UCSD-AML1 (cell line): ENCODE results near the gene PUDP.

Source experiments
- DNase-seq: peaks from one replicate; lab custom pipeline; 2025; ENCODE audit not compliant: unreplicated experiment; lab: John Stamatoyannopoulos, UW

Gene PUDP

GRCh38 chrX:7147413-7147977 lies 458 bp downstream of the PUDP start, which contains the start of gene STS:
STS (plus strand) TSS chrX:7147712; CDS start chrX:7253200, 105,488 bp downstream.
- DNase-seq: peak; percentile 76

- DNase-seq: no peak
Measured at GRCh38 chrX:7146703-7147412, 1.1 kb downstream of the PUDP start.

DNA sequence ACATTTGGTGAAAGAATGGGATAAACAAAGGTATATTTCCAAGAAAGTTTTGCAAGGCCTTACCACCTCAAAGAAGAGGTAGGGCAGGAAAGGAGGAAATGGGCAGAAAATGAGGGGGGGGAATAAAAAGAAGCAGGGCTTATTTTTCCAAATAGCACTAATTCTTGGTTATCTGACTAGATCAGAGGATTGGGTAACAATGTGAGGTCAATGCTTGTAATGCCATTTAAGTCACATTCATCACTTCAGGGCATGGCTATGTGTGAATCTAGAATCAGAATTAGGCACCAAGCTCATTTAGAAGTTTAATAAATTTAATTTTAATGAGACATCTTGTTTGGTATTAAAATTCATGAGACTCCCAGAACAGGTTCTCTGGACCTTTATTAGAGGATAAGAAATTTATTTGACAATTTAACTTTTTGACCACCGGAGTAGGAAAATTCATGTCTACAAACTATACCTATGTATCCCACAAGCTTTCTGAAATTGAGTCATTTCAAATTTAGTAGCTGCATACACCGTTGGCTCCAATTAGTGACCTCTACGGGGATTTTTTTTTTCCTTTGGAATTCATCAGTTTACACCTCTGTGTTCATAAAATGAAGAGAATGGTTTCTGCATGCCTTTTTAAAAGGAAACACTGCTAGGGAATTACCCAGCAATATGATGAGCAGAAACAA lies 1.8 kb downstream of the PUDP start:
- DNase-seq: no peak

- DNase-seq: no peak
Measured at GRCh38 chrX:7145454-7145853, 2.5 kb downstream of the PUDP start.

DNA sequence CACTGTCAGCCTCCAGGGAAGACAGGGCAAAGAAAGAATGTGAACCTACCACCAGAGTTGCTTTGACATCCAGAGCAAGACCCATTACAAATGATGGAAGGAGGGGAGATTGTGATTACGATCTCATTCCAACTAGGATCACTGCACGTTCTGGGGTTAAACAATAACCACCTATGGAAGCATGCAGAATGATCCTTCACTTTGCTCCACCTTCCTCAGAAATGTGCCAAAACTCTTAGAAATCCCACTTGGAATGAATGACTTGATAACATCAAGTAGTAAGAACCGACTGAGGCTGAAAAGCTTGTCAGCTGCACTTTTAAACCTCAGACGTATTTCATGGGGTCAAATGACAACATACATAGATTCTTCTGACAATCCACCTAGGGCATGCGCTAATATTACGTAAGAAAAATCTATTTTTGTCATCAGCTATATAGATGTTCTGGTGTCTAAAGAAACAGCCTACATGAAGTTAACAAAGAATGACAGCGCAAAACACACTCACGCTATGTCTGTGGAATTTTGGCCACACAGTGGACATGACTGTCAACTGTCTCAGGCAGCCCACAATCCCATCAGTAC lies 3.9 kb downstream of the PUDP start:
- no peak for DNase-seq

DNA sequence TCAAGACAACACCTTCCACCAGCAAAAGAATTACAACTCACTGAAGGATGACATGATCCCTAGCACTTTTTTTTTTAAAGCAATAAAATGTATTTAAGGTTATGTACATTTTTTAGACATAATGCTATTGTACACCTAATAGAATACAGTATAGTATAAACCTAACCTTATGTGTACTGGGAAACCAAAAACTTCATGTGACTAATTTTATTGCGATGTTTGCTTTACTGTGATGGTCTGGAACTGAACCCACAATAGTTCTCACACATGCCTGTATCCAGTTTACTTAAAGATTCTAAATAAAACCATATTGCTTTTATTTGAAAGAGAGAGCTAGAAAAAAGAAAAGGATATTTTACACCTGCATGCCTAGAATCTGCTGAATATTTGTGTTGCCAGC lies 4.9 kb downstream of the PUDP start:
- no peak for DNase-seq

DNA sequence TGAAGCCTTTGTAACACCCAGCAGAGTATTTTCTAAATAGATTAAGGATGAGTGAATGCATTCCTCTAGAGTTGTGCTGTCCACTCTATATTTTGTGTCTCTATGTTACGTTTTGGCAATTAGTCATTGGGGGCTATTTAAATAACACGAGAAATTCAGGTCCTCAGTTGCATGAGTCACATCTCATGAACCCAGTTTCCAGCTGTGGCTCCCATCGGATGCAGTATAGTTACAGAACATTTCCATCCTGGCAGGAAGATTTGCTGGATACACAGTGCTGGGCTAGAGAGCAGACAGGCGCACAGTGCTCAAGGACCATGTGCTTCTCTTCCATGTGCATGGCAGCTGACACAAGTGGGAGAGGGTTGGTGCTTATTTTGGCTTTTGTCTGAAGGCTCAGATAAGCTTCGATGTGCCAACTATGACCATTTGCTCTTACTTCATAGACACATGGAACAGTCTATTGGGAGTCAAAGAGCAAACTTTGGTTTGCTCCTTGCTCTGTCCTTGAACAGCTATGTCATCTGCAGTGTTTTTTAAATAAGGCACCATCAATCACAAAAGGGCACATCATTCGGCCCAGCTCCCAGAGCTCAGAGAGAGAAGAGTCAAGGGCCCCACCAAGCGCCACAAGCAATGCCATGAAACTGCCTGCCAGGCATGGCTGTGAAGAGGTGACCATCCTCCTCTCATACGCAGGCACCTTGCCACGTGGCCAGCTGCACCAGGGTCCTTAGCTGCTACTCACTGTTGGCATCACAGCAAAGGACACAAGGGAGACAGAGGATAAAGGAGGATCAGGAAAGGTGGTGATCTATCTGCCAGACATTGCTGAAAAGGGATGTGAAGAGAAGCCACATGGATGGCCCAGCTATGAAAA lies 8.5 kb downstream of the PUDP start:
- no peak for DNase-seq

GRCh38 chrX:7134981-7135380 lies 13.0 kb downstream of the PUDP start:
- no peak for DNase-seq

- peak; percentile 22 for DNase-seq
Measured at GRCh38 chrX:7133050-7133440, 14.9 kb downstream of the PUDP start.

GRCh38 chrX:7132335-7133049 lies 15.5 kb downstream of the PUDP start:
- peak; percentile 35 for DNase-seq

DNA sequence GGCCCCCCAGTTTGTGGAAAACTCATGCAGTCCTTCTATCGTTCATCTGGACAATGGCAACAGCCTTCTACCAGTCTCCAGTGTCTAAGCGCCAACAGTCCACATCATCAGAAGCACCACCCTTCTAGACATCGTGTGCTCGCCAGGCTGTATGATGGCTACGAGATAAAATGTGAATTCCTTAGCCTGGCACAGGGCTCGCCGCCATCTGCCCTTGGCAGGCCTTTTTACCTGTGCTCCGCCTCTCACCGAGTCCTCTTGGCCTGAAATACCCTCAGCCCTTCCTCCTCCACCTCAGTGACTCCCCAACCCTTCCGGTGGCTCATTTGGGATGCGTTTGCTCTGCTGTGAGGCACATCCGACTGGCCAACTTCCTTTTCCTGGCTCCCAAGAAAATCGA lies 16.3 kb downstream of the PUDP start:
- DNase-seq: no peak

- no peak for DNase-seq
Measured at GRCh38 chrX:7127056-7127455, 20.9 kb downstream of the PUDP start.

DNA sequence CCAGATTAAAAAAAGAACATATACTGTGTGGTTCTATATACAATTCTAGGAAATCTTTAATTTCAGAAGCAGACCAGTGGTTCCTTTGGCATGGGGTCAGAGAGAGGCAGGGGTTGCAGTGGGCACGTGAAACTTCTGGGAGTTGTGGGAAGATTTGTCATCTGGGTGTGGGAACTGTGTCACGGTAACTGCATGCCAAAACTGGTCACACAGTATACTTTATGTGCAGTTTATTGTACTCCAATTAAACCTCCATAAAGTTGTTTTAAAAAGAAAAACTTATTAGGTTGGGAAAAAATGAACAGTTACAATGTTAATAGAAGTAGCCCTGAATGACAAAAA lies 27.1 kb downstream of the PUDP start:
- DNase-seq: no peak

DNA sequence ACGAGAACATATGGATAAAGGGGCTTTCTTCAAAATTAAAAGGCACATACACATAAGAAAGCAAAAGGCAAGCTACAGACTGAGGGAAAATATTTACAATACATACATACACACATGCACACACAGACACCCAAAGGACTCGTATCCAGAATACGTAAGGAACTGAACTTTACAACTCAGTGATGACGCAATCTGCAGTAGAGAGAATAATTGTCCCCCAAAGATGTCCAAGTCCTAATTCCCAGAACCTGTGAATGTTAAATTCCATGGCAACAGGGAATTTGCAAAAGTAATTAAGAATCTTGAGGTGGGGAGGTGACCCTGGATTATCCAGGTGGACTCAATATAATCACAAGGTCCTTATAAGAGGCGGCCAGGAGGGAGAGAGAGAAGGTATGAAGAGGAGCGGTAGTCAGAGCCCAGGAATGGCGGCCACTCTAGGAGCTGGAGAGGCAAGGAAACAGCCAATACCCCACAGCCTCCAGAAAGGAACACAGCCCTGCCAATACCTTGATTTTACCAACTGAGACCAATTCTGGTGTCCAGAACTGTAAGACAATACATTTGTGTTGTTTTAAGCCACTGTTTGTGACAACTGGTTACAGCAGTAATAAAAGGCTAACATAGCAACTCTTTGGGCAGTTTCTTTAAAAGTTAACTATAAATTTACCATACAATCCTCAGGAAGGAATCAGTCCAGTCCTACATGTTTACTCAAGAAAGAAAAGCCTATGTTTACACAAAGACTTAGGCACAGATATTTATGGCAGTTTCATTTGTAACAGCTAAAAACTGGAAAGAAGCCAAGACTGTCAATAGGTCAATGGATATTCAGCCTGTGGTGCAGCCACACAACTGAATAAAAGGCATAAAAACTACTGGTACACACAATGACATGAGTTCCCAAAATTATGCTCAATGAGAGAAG lies 27.7 kb downstream of the PUDP start:
- DNase-seq: no peak

DNA sequence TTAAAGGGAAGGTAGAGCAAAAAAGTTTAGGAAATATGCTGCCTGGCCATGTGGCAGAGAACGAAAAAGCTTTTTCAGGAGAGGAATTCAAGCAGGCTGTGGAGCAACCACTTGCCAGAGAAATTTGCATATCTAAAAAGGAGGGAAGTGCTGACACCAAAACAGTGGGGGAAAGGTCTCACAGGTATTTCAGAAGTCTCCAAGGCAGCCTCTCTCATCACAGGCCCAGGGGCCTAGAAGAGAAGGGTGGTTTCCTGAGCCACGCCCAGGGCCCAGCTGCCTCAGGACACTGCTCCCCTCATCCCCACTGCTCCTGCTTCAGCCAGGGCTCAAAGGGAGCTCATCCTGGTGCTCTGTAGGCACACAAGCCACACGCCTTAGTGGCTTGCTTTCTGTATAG lies 30.4 kb downstream of the PUDP start:
- DNase-seq: no peak

DNA sequence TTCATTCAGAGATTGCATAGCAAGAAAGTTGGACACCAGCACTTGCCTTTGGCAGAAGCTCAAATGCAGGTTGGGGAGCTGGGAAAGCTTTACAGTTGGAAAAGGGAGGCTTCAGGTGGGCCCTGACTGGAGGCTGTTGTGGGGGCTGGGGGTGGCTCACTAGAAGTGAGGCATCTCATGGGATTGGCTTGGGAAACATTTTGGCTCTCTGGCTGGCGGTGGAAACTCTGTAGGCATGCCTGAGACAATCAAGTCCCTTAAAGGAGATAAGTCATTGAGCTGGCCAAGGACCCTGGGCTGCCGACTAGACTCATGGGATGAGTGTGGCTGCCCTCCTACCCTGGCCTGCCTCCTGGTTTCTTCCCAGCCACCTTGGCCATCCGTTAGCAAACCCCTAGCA lies 31.9 kb downstream of the PUDP start:
- no peak for DNase-seq

GRCh38 chrX:7115557-7115956 lies 32.4 kb downstream of the PUDP start:
- DNase-seq: no peak

GRCh38 chrX:7112071-7112470 lies 35.9 kb downstream of the PUDP start:
- DNase-seq: no peak

- no peak for DNase-seq
Measured at GRCh38 chrX:7111518-7111917, 36.4 kb downstream of the PUDP start.
